ENCODE results near the gene OXNAD1. TPM values are rescaled to one million over a fixed set of nuclear protein-coding genes. Genes with fewer than 3 reads are reported as not detected.

The OXNAD1 gene
- 8.8 and 9.8 TPM in 2 replicates for total RNA-seq

DNA sequence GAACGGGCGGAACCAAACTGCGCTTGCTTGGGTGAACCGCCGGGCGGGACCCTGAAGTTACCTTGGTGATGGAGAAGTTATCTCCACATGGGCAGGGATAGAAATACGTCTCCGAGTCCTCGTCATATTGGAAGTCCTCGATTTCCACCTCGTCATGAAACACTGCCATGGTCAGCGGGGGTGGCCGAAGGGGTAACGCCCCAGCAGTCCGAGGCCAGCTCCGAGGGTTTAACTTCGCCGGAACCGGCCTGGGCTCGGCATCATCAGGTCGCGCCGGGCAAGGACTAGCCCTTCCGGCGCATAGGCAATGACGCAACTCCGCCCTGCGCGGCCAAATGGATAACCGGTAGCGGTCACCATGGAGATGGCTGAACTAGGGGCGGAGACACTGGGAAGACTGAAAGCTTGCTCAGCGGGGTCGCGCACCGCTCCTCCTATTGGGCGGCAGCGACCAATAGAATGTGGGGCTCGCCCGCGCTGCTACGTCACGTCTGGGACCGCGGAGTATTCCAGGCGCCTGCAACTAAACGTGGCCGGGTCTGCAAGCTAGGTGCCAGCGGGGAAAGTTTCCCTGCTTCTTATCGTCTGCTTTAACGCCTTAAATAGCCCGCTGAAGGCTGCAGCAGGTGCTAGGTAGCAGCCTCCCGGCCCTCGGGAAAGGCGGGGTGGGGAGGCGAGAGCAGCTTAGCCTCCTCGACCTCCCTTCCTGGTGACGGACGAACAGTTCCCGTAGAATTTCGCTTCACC, at the start of gene OXNAD1, which contains the start of gene DPH3:
Gene OXNAD1 (plus strand): TSS at position 505 of the 747 bp plus-strand sequence. CDS start 5,741 bp downstream, outside the sequence.
Gene DPH3 (minus strand): TSS at position 236 of the 747 bp plus-strand sequence. CDS start 67 bp downstream, at position 169.

Other genes starting within 250 kb of the OXNAD1 start
- gene GALNT15, start 90.5 kb upstream of the OXNAD1 start, total RNA-seq: 0.33 and 4.3 TPM in 2 replicates
- 8.0 and 12.4 TPM in 2 replicates for gene DPH3, start 269 bp upstream of the OXNAD1 start, total RNA-seq
- gene RFTN1, start 248.5 kb downstream of the OXNAD1 start, total RNA-seq: 74.0 and 96.8 TPM in 2 replicates